ENCODE data around the gene ADORA1.

ADORA1 gene

DNA sequence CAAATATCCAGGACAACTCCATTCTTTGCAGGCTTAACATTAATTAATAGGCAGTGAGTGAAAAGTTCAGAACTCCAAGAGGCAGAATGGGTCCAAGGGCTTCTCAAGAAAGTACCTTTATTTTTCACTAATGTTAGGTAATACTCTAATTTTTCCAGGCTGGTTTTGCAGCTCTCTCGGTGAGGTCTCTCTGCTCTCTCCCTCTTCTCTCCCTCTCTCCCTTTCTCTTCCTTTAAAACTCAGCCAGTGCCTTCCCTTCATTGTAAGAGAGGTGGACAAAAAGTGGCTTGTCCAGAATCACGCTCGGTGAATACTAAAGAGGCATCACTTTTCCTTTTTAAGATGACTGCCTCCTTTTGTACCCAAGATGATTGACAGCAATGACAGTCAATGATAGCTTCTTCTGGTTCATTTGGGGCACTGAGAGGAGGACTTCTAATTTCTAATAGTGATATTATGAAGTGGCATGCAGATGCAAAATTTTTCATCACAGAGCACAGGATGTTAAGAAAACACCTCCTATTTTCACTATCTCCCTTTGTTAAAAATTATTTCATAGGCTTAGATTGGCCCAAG lies 60.3 kb downstream of the ADORA1 start:
- no peak for DNase-seq (ENCODE audit: low read depth)

DNA sequence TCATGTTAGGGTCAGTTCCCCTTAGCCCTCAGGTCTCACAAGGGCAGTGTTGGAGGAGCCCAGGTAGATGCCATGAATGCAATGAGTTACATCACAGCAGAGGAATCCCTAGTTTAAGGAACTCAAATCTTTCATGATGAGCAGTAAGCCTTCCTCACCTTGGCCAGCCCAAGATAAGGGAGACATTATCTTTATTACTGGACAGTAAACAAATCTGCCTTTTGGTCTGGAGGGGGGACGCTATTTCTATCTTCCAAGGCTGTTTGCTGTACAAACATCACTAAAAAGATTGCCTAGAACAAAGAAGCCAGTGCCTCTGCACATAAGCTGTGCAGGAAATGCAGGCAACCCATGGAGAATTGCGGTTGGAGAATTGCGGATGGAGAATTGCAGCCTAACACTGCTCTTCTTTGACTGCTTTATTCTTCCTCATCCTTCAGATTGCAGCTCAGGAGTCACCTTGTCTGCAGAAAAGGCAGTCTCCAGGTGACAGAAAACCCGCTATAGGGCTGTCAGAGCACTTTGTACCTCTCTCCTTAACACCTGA lies 61.2 kb downstream of the ADORA1 start:
- no peak for DNase-seq (ENCODE audit: low read depth)

DNA sequence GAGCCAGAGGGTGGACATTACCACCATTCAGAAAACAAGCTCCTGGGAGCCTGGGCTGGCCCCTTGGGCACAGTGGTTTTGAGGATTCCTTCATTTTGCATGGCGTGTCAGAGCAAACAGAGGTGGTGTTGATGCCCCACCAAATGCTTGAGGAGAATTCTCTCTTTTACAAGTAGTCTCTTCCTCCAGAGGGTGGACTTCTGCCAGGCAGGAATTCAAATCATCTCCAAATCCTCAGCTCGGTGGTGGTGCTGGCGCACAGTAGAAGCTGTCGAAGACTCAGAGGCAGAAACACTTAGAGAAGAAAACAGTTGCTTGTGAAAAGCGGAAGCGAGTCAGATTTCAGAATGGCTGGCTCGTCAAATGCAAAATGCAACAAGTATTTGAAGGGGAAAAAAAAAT lies 62.4 kb downstream of the ADORA1 start:
- no peak for DNase-seq (ENCODE audit: low read depth)

DNA sequence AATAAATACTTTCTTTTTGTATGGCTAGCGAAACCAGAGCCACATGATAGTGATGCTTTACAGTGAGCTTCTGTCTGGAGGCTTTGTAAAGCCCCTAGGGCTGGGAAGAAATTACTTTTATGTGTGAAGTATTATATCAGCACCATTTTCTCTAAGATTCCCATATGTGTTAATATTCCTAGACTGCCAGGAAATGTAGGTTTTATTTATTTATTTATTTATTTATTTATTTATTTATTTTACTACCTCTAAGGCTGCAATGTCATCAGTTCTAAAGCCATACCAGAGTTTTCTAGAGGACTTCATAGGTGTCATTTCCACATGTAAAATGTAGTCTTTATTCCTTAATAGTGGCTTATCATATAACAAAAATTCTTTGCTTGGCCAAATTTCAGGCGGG lies 63.4 kb downstream of the ADORA1 start:
- DNase-seq (ENCODE audit: low read depth), result no peak

DNA sequence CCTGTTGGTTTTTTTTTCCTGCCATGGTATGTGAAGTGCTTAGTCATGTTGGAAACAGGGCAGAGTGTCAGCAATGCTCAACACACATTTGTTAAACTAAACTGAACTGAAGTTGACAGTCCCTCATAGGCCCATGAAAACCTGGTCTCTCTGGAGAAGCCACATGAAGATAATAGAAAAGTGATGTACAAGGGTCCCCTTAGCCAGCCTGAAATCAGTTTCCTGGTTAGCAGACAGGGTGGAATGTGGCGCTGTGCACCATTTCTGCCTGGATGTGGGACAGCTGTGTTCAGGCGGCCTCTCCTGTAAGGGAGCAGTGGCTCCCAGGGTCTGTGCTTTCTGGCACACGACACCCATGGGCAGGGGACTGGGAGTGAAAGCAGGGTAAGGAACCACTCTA lies 68.8 kb downstream of the ADORA1 start:
- no peak for DNase-seq (ENCODE audit: low read depth)

DNA sequence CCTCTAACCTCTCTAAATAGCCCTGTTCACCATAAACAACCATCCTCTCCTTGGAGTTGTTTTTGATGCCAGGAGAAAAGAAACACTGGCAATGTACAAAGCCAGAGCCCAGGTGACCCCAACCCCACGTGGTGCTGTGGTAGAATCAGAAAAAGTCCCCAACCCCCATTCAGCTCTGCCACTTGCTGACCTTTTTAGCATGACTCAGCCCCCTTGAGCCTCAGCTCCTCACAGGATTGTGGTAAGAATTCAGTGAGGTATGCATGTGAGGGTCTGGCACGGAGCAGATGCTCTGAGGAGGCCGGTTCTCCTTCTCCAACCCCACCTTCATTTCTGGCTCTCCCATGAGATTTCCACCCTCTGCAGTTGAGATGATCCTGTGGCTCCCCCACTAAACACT lies 70.1 kb downstream of the ADORA1 start:
- no peak for DNase-seq (ENCODE audit: low read depth)

DNA sequence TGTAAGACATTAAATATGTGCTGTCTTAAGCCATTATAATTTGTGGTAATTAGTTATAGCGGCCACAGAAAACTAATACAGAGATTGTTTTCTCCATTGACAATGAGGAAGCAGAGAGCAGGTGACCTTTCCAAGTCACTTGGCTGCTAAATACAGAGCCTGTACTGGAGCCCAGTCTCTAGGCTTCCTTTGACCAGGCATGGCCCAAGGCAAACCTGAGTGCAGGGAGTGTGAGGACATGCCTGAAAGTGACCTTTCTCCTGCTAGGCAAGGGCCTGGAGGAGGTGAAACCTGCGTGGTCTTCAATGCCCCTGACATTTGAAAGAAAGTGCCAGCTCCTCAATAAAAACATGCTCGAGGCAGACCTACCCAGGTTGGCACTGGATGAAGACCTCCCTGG lies 71.5 kb downstream of the ADORA1 start:
- DNase-seq (ENCODE audit: low read depth), result no peak

DNA sequence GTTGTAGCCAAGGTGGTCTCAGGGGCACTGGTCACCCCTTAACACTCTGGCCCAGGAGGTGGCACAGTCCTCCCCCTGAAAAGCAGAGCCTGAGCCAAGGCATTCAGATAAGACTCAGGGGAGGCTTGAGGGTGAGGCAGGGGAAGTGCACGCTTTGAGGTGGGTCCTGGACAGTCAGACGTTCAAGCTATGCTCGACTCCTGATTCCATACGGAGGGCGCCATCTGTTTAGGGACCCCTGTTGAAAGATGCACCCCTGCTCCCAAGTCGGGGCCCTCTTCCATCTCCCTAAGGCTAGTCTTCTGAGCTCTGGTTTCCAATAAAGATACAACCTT lies 71.9 kb downstream of the ADORA1 start:
- DNase-seq (ENCODE audit: low read depth), result no peak

DNA sequence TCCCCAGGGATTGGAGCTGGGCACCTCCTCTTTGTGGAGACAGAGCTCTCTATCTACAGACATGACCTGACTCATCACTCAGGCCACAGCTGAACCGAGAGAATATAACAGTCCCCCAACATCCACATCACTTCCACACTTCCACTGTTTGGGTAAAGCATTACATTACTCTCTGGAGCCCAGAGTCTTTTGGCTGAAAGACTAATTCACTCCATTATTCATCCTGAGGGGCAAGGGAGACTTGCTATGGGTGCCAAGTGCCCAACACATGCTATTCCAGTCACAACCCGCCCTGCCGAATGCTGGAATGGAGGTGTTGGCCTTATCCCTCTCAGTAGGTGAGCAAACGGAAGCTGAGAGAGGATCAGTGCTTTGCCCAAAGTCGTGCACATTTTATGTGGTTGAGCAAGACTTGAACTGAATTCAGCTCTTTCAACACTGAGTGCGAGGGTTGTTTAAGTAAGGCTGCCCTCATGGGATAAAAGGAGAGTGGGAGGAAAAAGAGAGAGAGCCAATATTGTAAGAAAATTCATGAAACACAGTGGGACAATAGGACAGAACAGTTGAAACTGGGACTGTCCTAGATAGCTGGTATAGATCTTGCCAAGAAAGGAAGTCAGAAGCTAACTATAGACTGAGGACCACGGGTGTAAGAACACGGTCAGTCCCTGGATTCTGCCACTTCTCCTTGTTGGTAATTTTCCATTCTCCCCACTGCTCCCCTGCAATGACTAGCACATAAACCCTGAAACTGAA lies 72.5 kb downstream of the ADORA1 start:
- DNase-seq (ENCODE audit: low read depth), result no peak

DNA sequence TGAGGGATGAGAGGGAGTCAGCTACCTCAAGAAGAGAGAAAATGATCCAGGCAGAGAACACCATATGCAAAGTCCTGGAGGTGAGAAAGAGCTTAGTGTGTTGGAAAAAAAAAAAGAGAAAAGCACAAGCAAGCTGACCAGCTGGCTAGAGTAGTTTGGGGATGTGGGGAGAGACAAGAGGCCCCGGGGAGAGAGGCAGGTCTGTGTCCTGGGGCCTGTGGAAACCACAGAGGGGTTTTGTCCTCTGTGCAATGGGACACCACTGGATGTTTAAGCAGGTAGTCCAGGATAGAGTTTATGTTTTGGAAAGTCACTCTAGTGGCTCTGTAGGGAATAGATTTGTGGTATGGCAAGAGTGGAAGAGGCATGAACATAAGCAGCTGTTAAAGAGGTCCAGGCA lies 73.4 kb downstream of the ADORA1 start:
- no peak for DNase-seq (ENCODE audit: low read depth)

DNA sequence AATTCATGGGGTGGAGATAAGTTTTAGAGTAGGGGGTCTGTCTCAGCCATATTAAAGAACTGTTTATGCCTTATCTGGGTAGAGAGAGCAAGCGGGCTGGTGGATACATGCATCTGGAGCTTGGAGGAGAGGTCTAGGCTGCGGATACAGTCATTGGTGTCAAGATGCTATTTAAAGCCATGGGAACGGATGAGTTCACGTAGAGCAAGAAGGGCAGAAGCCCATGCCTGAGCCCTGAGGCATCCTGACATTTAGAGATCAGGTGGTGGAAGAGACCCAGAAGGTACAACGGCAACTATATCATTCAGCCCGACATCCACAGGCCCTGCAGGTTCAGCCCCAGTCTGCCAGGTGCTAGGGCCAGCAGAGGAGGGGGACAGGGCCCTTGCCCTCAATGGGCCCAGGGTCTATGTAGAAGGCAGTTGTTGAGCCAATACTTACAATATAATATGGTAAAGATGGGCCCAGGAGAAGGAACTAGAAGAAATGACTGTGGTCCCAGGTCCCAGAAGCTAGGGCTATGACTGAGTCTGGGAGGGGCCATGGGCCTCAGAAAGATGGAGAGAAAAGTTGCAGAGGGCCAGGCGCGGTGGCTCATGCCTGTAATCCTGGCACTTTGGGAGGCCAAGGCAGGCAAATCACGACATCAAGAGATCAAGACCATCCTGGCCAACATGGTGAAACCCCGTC lies 74.1 kb downstream of the ADORA1 start:
- DNase-seq (ENCODE audit: low read depth), result no peak

DNA sequence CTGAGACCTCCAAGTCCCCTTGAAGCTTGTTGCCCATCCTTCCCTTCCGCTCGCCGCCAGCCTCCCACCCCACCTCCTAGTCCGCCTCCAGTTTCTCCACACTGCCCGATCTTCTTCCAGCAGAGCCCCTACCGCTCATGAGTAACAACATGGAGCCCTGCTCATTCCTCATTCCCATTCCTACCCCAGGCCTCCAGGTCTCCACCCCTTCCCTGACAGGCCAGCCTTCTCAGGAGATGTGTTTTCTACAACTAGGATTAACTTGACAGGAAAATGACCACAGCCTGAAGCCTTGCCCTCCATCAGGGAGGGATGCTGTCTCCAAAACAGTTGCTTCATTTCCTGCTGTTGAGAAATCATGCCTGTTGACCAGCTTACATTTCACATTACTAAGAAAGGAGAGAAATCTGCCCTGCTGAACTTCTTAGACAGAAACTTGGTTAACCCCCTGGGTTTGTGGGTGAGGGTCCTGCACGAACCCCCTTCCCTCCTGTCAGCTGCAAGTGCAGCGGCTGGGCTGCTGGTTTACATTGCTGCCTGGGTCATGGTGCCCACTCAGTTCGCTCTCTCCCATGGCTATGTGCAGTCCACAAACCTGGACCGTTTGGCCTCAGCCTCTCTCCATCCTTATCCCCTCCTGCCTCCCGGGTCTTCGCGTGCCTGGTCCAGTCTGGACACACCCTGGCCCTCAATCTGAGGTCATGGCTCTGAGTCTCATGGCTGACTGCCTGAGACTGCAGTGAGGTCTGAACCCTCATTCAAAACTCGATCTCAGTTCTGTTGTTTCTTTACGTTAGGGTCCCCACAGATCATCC lies 75.1 kb downstream of the ADORA1 start:
- DNase-seq (ENCODE audit: low read depth), result no peak

DNA sequence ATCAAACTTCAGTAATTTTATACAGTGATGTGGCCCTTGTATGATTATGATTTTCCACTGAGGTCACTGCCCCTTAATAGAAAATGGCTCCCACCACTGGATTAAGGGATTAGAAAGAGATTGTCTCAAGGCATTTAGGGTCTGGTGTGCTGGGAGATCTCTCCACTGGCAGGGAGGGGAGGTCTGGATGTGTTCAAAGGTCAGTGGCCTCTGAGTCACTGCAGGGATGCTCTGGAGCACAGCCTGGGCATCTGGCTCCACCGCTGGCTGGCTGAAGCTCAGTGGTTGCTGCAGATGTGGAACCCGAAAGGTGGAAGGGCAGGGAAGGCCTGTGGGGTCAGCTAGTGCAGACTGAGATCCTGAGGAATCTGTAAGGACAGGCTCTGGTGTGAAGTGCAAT lies 77.2 kb downstream of the ADORA1 start:
- DNase-seq (ENCODE audit: low read depth), result no peak

DNA sequence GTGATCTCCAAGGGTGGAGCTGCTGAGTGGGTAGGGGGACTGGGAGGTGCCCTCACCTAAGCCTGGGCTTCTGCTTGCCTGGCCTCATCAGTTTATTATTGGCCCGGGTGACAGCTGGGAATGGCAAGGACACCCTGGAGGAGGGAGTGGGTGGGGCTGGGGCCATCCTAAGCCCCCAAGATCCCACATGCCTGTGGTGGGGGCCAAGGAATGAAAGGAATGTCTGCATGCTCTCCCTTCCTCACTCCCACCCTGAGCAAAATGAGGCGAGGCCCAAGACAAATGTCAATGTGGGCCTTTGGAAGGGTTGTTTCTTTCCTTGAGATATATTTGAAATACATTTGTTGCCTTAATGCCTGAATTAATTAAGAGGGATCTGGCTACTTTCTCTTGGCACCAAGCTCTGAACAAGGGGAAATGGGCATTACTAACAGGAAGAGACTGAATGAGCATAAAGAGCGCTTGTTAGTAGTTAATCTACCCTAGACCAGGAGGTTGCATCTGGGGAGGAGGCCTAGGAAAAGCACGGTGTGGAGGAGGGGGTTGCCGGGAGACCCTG lies 78.7 kb downstream of the ADORA1 start:
- no peak for DNase-seq (ENCODE audit: low read depth)

DNA sequence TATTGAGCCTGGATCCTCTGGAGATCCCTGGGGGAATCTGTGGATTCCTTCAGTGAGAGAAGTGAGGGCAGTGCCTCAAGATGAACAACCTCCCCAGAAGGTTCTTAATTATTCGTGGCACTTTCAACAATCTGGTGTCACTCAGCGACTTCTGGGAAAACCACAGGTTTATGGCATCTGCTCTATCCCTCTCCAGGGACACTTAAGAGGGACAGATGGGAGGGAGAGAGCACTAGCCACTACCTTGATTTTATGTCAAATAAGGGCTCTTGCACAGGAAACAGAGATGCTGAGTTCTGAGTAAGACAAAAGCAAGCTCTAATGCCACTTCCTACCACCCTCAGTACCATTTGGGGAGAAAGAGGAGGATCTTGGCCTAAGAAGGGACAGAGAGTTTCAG lies 80.2 kb downstream of the ADORA1 start:
- no peak for DNase-seq (ENCODE audit: low read depth)

DNA sequence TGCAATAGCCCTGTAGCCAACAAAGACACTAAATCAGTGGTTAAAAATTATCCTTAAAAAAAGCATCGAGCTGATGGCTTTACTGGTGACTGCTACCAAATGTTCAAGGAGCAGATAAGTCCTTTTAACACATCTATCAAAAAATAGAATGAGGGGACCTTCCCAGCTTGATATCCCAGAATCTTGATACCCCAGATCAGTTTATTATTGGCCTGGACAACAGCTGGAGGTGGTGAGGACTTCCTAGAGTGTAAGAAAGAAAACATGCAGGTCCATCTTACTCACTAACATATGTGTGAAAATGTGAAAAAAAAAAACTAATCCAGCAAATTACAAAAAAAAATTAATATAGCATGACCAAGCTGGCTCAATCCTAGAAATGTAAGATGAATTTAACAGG lies 80.7 kb downstream of the ADORA1 start:
- no peak for DNase-seq (ENCODE audit: low read depth)

DNA sequence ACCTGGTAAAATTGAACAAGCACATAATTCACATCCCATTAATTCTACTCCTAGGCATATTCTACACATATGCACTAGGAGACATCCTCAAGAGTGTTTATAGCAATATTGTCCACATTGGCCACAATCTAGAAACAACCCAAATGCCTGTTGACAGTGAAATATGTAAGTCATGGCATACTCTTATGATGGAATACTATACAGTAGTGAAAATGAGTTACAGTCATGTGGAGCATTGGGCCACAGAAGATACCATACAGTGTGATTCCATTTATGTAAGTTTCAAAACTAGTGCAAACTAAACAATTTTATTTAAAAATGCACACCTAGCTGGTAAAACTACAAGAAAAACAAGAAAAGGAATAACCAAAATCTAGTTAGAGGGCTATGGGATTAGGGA lies 82.8 kb downstream of the ADORA1 start:
- DNase-seq (ENCODE audit: low read depth), result no peak

DNA sequence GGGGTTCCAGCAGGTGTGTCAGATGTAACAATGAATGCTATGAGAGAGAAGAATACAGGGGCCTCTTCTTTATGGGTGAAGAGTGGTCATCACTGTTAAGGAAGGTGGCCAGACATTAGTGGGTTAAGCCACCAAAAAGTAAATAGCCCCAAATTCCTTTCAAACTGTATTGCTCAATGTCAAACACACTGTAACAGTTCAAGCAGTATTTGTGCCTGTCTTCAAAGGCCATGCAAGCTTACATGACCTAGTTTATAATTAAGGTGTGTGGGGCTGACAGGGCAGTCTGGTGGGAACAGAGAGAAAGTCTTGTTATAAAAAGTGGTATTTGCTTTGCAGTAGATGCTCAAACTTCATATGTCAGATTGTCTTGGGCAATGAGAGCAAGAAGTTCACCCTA lies 83.5 kb downstream of the ADORA1 start:
- no peak for DNase-seq (ENCODE audit: low read depth)

DNA sequence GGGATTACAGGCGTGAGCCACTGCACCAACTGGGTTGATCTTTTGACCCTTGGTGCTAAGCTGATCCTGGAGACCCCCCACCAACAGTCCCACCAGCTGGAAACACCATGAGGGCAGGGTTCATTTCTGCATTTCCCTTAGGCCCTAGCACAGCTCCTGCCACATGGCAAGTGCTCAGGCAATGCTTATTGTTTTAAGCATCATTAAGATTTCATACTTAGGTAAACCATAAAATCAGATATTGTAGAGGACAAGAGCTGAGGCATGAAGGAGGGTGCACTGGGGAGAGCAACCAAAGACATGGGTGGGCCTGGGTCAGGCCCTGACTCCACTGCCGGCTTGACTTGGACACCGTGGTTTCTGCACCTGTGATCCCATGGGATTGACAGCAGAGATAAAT lies 84.3 kb downstream of the ADORA1 start:
- DNase-seq (ENCODE audit: low read depth), result no peak

DNA sequence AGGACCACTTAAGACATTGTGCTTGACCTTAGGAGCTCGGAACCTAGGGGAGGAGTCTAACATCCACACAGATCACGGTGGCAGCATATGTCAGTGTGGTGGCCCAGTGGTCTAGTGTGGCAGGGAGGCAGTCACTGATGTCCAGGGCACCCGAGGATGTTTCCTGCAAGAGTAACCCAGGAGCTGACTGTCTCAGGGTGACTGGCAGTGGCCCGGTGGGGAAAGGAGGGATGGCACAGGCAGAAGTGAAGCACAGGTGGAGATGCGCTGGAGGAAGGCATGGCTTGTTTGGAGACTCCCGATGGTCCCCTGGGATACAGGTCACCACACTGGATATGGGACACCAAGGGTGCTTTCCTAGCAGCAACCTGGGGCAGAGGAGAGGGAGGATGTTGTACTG lies 85.6 kb downstream of the ADORA1 start:
- DNase-seq (ENCODE audit: low read depth), result no peak

DNA sequence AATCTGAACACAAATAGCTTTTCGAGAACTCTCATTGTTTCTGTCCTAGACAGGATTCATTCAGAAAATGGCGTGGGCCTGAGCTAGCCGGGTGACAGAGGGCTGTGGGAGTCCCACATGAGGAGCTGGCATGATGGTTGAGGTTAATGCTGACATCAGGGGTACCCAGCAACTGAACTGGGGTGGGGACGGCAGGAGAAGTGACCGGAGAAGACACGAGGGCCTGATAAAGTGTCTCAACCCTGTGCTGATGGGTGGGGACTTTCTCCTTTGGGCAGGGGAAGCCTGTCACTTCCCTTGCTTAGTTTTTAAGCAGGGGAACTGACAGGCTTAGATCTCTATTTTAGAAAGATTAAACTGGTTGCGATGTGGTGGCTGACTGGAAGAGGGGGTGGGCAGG lies 87.3 kb downstream of the ADORA1 start:
- no peak for DNase-seq (ENCODE audit: low read depth)

DNA sequence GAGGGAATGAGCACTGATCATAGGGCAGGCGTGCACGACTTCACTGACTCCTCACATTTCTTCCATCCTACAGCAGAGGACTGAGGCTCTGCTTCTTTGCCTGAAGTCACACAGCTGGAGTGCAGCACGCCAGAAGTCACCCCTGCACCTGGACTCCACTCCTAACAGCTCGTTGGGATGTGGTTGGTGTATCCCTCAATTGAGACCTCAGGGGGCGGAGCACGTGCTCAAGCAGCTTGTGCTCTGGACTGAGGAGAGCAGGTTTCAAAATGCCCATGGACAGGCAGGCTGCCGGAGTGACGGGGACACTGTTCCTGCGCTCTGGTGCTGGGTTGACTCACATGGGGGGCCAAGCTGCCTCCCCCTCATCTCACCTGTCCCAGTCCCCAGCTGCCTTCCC lies 88.0 kb downstream of the ADORA1 start:
- DNase-seq (ENCODE audit: low read depth), result no peak
